Measurements from ENCODE around the gene LIG3.

Gene LIG3

GRCh38 chr17:35046740-35047283 is 66.5 kb downstream of the LIG3 start:
- peak; percentile 73 for DNase-seq (ENCODE audit: low spot score)
- in situ Hi-C loops (cut with MboI; ENCODE audit: low pct_unique_long_range_greater_than_20kb, low sequenced_read_pairs, unreplicated experiment), result no loop called here
- TF ChIP-seq CTCF (IDR thresholded peaks at IDR 0.05; ENCODE audit: extremely low read depth, insufficient read depth, missing control alignments), result no peak

DNA sequence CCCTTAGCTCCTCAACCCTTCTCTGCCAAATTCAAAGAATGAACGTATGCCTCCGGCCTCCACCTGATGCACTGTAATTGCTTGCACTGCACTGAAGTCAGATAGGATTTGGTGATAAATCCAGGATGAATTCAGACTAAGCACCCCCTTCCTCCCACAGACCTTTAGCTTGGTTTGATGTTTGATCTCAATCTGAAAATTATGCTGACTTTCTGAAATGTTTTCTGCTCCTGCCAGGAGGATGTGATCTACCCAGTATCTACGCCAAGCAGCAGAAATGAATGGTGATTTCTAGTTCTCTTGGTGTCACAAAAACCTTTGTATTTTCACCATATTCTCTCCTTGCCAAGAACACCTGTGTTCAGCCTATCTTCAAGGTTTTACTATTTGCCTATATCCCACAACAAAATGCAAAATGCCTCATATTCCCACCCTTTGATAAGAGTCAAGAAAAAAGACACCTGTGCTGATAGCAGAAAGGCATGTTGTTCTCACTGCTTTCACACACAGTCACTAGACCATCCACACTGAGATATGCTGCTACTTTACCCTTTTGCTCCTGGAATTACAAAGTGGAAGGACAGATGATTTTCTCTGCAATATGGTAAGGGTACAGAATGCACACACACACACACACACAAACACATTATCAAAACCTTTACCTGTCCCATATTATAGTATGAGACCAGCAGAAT is 68.5 kb downstream of the LIG3 start:
- no peak for TF ChIP-seq CTCF (IDR thresholded peaks at IDR 0.05; ENCODE audit: extremely low read depth, insufficient read depth, missing control alignments)
- in situ Hi-C loops (cut with MboI; ENCODE audit: low pct_unique_long_range_greater_than_20kb, low sequenced_read_pairs, unreplicated experiment), result no loop called here
- no peak for DNase-seq (ENCODE audit: low spot score)

- in situ Hi-C loops (cut with MboI; ENCODE audit: low pct_unique_long_range_greater_than_20kb, low sequenced_read_pairs, unreplicated experiment), result no loop called here
- DNase-seq (ENCODE audit: low spot score), result no peak
- no peak for TF ChIP-seq CTCF (IDR thresholded peaks at IDR 0.05; ENCODE audit: extremely low read depth, insufficient read depth, missing control alignments)
Observed at GRCh38 chr17:35050170-35050569, 69.9 kb downstream of the LIG3 start.

DNA sequence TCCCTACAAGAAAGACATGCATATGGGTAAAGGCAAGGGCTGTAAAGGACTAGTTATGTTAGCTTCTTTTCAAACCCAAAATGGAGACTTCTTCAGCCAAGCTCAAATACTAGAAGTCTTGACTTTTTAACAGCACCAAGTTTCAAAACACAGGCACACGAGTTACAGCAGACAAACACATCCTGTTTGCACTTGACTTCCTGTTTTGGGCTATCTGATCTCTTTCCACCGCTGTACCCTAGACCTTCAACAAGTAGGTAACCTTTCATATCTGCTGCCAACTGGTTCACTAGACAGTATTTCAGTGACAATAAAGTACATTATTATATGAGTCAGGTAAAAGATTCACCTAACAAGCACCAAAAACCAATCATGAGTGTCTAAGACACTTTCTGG is 70.9 kb downstream of the LIG3 start:
- TF ChIP-seq CTCF (IDR thresholded peaks at IDR 0.05; ENCODE audit: extremely low read depth, insufficient read depth, missing control alignments), result no peak
- DNase-seq (ENCODE audit: low spot score), result peak; percentile 44
- in situ Hi-C loops (cut with MboI; ENCODE audit: low pct_unique_long_range_greater_than_20kb, low sequenced_read_pairs, unreplicated experiment), result no loop called here

GRCh38 chr17:35051579-35052240 is 71.4 kb downstream of the LIG3 start:
- TF ChIP-seq CTCF (IDR thresholded peaks at IDR 0.05; ENCODE audit: extremely low read depth, insufficient read depth, missing control alignments), result no peak
- in situ Hi-C loops (cut with MboI; ENCODE audit: low pct_unique_long_range_greater_than_20kb, low sequenced_read_pairs, unreplicated experiment), result no loop called here
- no peak for DNase-seq (ENCODE audit: low spot score)

GRCh38 chr17:35052241-35052610 is 71.9 kb downstream of the LIG3 start:
- no peak for TF ChIP-seq CTCF (IDR thresholded peaks at IDR 0.05; ENCODE audit: extremely low read depth, insufficient read depth, missing control alignments)
- in situ Hi-C loops (cut with MboI; ENCODE audit: low pct_unique_long_range_greater_than_20kb, low sequenced_read_pairs, unreplicated experiment), result no loop called here
- DNase-seq (ENCODE audit: low spot score), result no peak

All from GM13977 (cell line).